Gastroesophageal sphincter (tissue), 3 donors: ENCODE results near the gene OR2J3.

Source experiments
- POLR2A ChIP-seq, 2 donors: fragments of 450-650 bp; IDR thresholded peaks; one replicate each; pipeline ENCODE4 v1.6.1; 2017; ENCODE audit warnings: antibody characterized with exemption in 2 of 2, mild to moderate bottlenecking in 2 of 2, moderate library complexity in 1 of 2
- POLR2AphosphoS5 ChIP-seq: sonication (generic); formaldehyde crosslinking; IDR thresholded peaks from one replicate; pipeline ENCODE4 v1.6.1; 2017; ENCODE audit warnings: antibody characterized with exemption
- TF ChIP-seq, protein P1 (sequence below), 4 experiments: fragments of 200-600 bp in 2 of 4; fragments of 450-650 bp in 2 of 4; sonication (generic) in 1 of 4; IDR thresholded peaks; one replicate each; pipeline ENCODE4 v1.5.1; 2017 to 2019; ENCODE audit warnings: antibody characterized with exemption in 4 of 4, mild to moderate bottlenecking in 2 of 4, moderate library complexity in 2 of 4

GRCh38 chr6:29082457-29082856, 25.4 kb upstream of the OR2J3 start:
- TF ChIP-seq, protein P1, sequence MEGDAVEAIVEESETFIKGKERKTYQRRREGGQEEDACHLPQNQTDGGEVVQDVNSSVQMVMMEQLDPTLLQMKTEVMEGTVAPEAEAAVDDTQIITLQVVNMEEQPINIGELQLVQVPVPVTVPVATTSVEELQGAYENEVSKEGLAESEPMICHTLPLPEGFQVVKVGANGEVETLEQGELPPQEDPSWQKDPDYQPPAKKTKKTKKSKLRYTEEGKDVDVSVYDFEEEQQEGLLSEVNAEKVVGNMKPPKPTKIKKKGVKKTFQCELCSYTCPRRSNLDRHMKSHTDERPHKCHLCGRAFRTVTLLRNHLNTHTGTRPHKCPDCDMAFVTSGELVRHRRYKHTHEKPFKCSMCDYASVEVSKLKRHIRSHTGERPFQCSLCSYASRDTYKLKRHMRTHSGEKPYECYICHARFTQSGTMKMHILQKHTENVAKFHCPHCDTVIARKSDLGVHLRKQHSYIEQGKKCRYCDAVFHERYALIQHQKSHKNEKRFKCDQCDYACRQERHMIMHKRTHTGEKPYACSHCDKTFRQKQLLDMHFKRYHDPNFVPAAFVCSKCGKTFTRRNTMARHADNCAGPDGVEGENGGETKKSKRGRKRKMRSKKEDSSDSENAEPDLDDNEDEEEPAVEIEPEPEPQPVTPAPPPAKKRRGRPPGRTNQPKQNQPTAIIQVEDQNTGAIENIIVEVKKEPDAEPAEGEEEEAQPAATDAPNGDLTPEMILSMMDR (IDR thresholded peaks at IDR 0.05) = no peak
- no peak for TF ChIP-seq POLR2A (IDR thresholded peaks at IDR 0.05)
- no peak for TF ChIP-seq POLR2AphosphoS5
